Measurements from ENCODE around the gene SLCO6A1.

SLCO6A1 gene

DNA sequence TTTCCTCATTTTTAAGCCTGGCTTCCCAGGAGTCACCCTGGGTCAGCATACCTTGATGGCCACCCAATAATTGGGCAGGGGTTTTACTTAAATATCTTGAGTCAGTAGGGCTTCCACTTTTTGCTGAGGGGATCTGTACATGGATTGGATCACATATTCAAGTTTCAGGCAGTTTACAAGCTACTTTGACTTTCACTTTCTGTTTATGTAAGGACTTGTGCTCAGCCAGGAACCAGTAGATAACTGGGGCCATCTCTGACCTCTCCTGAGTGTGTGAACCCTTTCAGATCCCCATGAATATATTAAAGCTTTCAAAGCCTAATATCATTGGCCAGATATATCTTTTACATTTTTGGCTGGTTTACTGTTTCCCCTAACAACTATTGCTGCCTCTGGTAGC is 45.1 kb downstream of the SLCO6A1 start:
- no peak for DNase-seq (ENCODE audit: low read depth)

GRCh38 chr5:102451082-102451481 is 47.7 kb downstream of the SLCO6A1 start:
- DNase-seq (ENCODE audit: low read depth), result no peak

DNA sequence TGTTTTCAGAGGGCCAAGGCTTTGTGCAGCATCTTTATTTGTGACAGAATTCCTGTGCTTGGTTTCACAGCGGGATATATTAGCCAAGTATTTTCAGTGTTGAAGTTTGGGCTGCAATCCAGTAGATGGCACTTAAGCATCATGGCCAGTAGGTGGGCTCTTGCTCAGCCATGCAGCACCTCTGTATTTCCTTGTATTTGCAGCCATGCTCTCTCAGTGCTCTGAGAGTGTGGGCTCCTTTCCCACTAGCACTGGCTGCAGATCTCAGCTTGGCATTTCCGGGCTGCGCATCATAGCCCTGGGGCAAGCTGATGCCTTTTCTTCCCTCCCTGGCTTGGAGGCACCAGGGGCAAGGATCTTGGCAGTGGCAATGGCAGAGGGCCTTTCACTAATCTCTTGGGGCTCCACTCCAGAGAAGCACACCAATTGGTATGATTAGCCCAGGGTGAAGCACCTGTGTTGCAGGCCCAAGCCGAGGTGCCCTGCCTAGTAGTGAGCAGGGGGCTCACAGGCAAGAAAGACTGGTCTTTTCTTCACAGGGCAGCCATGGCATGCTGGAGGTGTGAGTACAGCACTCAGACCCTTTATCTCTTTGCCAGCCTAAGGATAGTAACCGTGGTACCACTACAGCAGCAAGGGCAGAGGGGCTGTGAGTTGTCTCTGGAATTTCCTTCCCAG is 48.3 kb downstream of the SLCO6A1 start:
- DNase-seq (ENCODE audit: low read depth), result no peak

DNA sequence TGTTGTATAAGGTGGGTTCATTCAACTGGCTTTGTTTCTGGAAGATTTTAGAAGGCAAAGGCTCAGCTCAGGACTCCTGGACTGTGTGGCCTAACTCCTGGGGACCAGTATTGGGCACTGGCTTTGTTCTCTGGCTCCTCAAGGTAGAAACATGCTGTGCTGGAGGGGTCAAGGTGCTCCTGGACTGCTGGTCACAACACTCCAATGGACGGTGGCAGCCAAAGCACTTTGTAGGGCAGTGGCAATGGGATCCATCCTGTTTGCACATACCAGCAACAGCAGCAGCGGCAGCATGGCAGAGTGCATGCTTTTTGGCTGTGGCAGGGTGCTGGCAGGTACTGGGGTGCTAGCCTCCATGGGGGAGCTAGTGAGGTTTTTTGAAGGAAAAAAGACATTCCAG is 65.3 kb downstream of the SLCO6A1 start:
- DNase-seq (ENCODE audit: low read depth), result no peak

DNA sequence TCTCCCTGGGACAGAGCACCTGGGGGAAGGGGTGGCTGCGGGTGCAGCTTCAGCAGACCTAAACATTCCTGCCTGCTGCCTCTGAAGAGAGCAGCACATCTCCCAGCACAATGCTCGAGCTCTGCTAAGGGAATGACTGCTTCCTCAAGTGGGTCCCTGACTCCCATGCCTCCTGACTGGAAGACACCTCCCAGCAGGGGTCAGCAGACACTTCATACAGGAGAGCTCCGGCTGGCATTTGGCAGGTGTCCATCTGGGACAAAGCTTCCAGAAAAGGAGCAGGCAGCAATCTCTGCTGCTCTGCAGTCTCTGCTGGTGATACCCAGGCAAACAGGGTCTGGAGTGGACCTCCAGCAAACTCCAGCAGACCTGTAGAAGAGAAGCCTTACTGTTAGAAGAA is 77.2 kb downstream of the SLCO6A1 start:
- DNase-seq (ENCODE audit: low read depth), result no peak

GRCh38 chr5:102418531-102418930 is 80.3 kb downstream of the SLCO6A1 start:
- DNase-seq (ENCODE audit: low read depth), result no peak

DNA sequence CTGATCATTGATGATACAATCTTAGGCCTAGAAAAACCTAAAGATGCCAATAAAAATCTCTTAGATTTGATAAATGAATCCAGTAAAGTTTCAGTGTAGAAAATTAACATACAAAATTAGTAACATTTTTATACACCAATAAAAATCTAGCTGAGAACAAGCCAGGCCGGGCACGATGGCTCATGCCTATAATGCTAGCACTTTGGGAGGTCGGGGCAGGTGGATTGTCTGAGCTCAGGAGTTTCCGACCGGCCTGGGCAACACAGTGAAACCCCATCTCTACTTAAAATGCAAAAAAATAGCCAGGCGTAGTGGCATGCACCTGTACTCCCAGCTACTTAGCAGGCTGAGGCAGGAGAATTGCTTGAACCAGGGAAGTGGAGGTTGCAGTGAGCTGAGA is 84.4 kb downstream of the SLCO6A1 start:
- DNase-seq (ENCODE audit: low read depth), result no peak

DNA sequence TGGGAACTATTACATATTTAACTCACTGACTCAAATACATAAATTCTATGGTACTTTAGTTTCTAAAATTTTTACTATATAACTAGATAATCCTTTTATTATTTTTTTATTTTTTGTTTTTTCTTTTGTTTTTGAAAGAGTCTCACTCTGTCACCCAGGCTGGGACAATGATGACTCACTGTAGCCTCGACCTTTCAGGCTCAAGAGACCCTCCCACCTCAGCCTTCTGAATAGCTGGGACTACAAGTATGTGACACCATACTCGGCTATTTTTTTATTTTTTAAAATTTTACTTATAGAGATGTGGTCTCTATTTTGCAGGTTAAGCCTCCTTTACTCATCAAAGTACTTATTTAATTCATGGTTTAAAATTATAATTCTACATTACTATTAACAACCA is 110.6 kb downstream of the SLCO6A1 start:
- DNase-seq (ENCODE audit: low read depth), result no peak

DNA sequence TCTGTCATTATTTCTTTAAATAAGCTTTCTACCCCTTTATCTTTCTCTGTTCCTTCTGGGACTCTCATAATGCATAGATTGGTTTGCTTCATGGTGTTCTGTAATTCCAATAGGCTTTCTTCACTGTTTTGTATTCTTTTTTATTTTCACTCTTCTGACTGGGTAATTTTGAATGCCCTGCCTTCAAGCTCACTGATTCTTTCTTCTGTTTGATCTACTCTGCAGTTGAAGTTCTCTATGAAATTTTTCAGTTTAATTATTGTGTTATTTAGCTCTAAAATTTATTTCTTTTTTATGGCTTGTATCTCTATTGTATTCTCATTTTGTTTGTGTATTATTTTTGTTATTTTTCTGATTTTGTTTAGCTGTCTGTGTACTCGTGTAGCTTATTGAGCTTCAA is 113.4 kb downstream of the SLCO6A1 start:
- no peak for DNase-seq (ENCODE audit: low read depth)

DNA sequence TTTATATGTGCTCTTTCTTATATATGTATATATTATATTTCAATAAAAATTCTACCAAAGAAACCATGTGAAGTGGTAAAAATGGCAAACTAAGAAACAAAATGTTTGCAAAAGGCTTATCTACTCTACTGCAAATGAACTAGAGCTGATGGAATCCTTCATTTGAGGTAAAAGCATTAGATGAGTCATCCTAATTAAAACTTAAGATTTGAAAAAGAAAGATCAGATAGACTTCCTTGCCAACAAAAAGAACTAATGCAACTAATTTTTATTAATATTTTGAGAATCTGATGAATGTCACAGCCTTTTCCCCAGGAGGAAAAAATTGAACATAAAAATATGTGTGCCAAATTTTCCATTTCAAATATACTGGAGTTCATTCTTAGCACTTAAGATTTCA is 118.6 kb downstream of the SLCO6A1 start:
- no peak for DNase-seq (ENCODE audit: low read depth)

- DNase-seq (ENCODE audit: low read depth), result no peak
These were observed 122.9 kb downstream of the SLCO6A1 start for GRCh38 chr5:102375876-102376275.

- no peak for DNase-seq (ENCODE audit: low read depth)
These were observed 123.5 kb downstream of the SLCO6A1 start for GRCh38 chr5:102375272-102375671.

DNA sequence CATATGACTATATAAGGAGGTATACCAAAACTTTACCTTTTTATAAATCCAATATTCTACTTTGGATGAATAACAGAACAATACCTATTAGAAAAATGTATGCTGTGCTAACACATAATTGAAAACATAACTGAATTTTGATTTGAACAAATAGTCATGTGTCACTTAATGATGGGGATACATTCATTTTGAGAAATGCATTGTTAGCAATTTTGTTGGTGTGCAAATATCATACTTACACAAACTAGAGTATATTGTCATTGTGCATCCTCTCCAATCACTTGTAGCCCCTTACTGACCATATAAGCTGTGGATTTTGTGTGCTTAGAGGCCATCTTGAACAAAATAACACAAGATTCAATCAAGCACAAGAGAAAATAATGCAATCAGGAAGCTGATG is 130.4 kb downstream of the SLCO6A1 start:
- DNase-seq (ENCODE audit: low read depth), result no peak

GRCh38 chr5:102341681-102342288 is 157.0 kb downstream of the SLCO6A1 start:
- no peak for DNase-seq (ENCODE audit: low read depth)

- DNase-seq (ENCODE audit: low read depth), result no peak
These were observed 174.1 kb downstream of the SLCO6A1 start for GRCh38 chr5:102324714-102325113.

Data from fibroblast of gingiva (primary cell).